Measurements from ENCODE around the gene SSR1.

Gene SSR1

DNA sequence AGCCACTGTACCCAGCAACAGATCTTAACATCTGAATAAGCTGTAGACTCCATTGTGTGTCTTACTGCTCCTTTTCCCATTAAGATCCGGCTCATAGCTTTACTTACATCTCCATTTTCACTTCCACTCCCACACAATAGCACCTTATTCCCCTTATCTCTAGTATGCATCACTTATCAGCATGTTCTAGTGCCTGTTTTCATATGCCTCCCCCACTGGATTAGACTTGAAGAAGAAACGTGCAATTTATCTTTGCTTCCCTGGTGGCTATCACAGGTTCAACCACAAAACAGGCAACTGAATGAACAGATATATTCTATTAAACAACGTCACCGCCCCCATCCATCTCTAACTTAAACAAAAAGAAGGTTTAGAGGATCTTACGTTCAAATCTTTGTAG lies 12.1 kb downstream of the SSR1 start:
- H3K36me3 ChIP-seq = peaks cover 78% of the 10 kb centered on the region
- TF ChIP-seq, protein P1, sequence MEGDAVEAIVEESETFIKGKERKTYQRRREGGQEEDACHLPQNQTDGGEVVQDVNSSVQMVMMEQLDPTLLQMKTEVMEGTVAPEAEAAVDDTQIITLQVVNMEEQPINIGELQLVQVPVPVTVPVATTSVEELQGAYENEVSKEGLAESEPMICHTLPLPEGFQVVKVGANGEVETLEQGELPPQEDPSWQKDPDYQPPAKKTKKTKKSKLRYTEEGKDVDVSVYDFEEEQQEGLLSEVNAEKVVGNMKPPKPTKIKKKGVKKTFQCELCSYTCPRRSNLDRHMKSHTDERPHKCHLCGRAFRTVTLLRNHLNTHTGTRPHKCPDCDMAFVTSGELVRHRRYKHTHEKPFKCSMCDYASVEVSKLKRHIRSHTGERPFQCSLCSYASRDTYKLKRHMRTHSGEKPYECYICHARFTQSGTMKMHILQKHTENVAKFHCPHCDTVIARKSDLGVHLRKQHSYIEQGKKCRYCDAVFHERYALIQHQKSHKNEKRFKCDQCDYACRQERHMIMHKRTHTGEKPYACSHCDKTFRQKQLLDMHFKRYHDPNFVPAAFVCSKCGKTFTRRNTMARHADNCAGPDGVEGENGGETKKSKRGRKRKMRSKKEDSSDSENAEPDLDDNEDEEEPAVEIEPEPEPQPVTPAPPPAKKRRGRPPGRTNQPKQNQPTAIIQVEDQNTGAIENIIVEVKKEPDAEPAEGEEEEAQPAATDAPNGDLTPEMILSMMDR (IDR thresholded peaks at IDR 0.05; ENCODE audit: low read depth, low read length) = no peak
- no peaks in the 10 kb centered on the region for H3K9me3 ChIP-seq
- peaks cover 6% of the 10 kb centered on the region for H3K4me1 ChIP-seq
- no peak overlapping the region for H3K4me3 ChIP-seq (ENCODE audit: low read depth, low read length)
- H3K27me3 ChIP-seq = no peaks in the 10 kb centered on the region
- no peak for DNase-seq

- Histone ChIP-seq H3K9me3 (no peaks in the 10 kb centered on the region), H3K27me3 (no peaks in the 10 kb centered on the region), H3K4me1 (peaks cover 6% of the 10 kb centered on the region), H3K36me3 (peaks cover 75% of the 10 kb centered on the region), H3K4me3 (ENCODE audit: low read depth, low read length) (no peak overlapping the region)
- TF ChIP-seq, protein P1 (IDR thresholded peaks at IDR 0.05; ENCODE audit: low read depth, low read length) = no peak
- DNase-seq = no peak
These were observed 14.9 kb downstream of the SSR1 start for GRCh38 chr6:7298113-7298512.

DNA sequence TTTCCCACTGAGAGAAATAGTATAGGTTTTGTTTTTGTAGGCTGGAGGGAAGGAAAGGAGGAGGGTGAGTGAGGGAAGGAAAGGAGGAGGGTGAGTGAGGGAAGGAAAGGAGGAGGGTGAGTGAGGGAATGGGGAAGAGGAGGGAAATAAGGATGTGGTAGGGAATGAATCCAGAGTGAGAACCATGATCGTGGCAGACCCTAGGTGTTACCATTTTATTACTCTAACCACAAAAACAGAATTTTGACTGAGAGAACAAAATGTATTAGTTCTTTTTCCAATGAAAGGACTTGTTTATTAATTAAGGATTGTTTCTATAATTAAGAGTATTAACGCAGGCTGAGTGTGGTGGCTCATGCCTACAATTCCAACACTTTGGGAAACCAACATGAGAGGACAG lies 16.4 kb downstream of the SSR1 start:
- peaks cover 70% of the 10 kb centered on the region for H3K36me3 ChIP-seq
- H3K27me3 ChIP-seq = no peaks in the 10 kb centered on the region
- TF ChIP-seq, protein P1 (IDR thresholded peaks at IDR 0.05; ENCODE audit: low read depth, low read length) = no peak

GRCh38 chr6:7295916-7296315 lies 17.1 kb downstream of the SSR1 start:
- Histone ChIP-seq H3K4me1 (peaks cover 6% of the 10 kb centered on the region), H3K9me3 (no peaks in the 10 kb centered on the region), H3K27me3 (no peaks in the 10 kb centered on the region), H3K4me3 (ENCODE audit: low read depth, low read length) (no peak overlapping the region), H3K36me3 (peaks cover 64% of the 10 kb centered on the region)
- TF ChIP-seq, protein P1 (IDR thresholded peaks at IDR 0.05; ENCODE audit: low read depth, low read length) = no peak
- no peak for DNase-seq

More for the DNA sequence above, 16.4 kb downstream of the SSR1 start:
- Histone ChIP-seq H3K4me3 (ENCODE audit: low read depth, low read length) (no peak overlapping the region), H3K4me1 (peaks cover 6% of the 10 kb centered on the region), H3K9me3 (no peaks in the 10 kb centered on the region)
- DNase-seq = no peak

DNA sequence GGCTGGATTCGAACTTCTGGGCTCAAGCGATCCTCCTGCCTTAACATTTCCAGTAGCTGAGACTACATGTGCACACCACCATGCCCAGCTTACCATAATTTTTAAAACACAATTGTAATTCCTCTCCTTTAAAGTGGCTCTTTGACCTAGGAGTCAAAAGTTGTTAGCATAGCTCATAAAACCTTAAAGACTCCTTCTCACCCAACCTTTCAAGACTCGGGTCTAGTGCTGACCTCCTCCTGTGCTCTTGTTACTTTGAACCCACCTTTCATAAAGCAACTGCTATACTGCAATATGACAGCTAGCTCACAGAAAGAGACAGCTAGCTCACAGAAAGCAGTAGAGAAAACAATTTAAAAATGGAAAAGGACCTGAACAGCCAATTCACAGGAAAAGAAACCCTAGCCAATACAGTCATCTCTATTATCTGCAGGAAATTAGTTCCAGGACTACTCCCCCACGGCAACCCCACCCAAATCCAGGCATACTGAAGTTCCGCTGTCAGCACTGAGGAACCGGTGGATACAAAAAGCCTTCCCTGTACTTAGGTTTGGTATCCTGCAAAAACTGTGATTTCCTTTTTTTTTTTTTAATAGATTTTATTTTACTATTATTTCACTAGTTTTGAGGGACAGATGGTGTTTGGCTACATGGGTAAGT lies 20.3 kb downstream of the SSR1 start:
- no peak overlapping the region for H3K4me3 ChIP-seq (ENCODE audit: low read depth, low read length)
- no peaks in the 10 kb centered on the region for H3K27me3 ChIP-seq
- no peaks in the 10 kb centered on the region for H3K9me3 ChIP-seq
- no peaks in the 10 kb centered on the region for H3K4me1 ChIP-seq
- TF ChIP-seq, protein P1 (IDR thresholded peaks at IDR 0.05; ENCODE audit: low read depth, low read length) = no peak
- H3K36me3 ChIP-seq = peaks cover 54% of the 10 kb centered on the region
- no peak for DNase-seq

- H3K36me3 ChIP-seq = peaks cover 44% of the 10 kb centered on the region
These were observed 22.9 kb downstream of the SSR1 start for GRCh38 chr6:7290079-7290478.

More at GRCh38 chr6:7290079-7290478, 22.9 kb downstream of the SSR1 start:
- TF ChIP-seq, protein P1 (IDR thresholded peaks at IDR 0.05; ENCODE audit: low read depth, low read length) = no peak
- Histone ChIP-seq H3K4me1 (no peaks in the 10 kb centered on the region), H3K27me3 (no peaks in the 10 kb centered on the region), H3K9me3 (no peaks in the 10 kb centered on the region), H3K4me3 (ENCODE audit: low read depth, low read length) (no peak overlapping the region)
- no peak for DNase-seq

Measured in BE2C (cell line).